GM19324 (cell line): ENCODE measurements around the gene DOCK4.
"Not testable (repeated sequence)": the region's sequence is repeated elsewhere in the genome, so short reads cannot be mapped to it uniquely, and the experiment has no call there.

Experiments used
- ATAC-seq: cut with Tn5 transposase; IDR thresholded peaks from one replicate; pipeline ENCODE4 v1.9.1; 2021; ENCODE audit warnings: mild to moderate bottlenecking, moderate library complexity; ENCODE audit not compliant: unreplicated experiment, low FRiP score

The DOCK4 gene

DNA sequence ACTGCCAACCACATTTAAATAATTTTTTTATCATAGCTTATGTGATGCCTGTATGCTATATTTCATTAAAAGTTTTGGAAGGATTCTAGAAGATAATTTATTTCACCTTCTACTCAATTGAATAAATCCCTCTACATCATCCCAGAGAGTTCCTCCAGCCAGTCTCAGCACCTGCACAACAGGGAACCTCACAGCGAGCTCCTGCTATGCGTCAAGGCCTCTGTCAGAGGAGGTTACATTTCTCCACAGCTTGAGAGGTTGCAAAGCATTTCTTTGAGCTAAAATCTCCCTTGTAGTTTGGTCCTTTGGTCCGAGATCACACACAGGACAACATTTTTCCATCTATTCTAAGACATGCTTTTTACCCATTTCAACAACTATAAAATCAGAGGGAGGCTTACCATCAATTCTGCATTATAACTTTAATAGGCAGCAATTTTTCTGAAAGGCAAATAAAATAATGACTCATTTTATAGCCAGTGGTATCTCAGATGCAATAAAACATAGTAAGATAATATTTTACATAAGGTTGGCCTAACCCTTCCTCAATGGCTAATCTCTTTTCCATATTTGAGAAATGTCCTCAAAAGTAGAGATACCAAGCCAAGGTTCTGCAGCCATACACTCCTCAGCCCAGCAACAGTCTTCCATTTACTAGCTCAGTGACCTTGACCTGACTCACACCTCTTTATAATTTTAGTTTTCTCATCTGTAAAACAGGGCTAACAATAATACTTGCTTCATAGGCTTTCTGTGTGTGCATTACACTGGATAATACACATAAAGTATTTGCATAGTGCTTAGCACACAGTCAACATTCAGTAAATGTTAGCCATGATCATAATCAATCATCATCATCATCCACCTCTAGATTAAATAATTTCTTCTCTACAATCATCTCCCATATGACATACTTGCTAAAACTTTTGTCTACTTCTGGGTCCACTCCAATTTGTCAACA, 68.8 kb downstream of the DOCK4 start:
- ATAC-seq: no peak

DNA sequence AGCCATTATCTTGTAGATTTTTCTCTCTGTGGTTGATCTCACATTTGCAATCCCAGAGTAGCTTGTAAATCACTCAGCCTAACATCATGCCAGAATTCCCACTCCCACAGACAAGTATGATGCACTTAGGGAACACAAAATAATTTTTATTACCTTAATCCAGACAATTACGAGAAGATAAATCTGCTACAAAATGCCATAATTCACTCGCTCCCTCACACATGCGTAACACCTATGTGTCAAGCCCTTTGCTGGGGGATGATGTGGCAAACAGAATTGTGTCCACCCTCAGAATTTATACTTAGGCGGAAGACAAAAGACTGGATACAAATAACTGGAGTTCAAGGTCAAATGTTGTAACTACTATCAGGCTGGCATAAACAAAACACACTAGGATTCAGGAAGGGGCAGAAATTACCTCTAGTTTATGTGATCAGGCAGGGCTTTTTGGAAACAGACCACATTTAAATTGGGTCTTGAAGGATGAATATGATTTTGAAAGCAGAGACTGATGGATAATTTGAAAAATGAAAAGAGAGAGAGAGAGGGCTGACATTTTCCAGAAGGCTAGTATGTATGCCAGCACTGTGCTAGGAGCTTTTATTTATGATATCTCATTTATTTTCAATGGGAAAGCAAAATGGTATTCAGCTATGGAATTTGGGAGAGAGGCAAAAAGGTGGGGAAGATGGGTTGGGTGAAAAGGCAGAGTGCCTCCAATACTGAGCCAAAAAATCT, 69.8 kb downstream of the DOCK4 start:
- ATAC-seq: no peak

DNA sequence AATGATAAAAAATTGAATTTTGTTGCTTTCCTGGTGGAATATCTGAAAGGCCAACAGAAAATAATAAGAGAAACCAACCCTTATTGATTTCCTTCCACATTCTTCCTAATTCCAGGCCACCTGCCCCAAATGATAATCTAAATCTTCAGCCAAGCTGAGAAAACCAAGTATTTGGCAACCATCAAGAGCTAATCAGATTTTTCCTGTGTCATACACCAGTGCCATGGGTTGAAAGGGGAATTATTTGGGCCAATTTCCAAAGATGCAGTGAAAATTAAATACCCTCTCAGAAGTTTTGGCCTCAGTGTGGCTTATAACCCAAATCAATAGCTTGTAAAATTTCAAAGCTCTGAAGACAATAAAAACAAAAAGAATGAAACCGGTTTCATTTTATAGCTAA, 70.4 kb downstream of the DOCK4 start:
- ATAC-seq: no peak

DNA sequence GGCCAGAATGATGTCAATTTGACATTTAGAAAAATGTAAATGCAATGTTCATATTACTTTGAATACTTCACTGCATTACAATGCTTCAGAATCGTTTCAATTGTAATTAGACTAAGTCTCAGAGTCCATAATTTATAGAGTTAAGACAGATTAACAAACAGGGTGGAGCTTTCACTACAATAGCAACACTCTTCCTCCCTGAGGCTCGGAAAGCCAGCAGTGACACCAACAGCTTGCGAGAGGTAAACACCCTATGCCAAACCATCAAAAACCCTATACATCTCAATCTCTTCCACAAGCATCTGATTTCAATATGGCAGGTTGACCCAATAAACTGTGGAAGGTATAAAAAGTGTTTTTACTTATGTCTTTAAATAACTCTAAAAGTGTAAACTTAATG, 72.2 kb downstream of the DOCK4 start:
- ATAC-seq: no peak

DNA sequence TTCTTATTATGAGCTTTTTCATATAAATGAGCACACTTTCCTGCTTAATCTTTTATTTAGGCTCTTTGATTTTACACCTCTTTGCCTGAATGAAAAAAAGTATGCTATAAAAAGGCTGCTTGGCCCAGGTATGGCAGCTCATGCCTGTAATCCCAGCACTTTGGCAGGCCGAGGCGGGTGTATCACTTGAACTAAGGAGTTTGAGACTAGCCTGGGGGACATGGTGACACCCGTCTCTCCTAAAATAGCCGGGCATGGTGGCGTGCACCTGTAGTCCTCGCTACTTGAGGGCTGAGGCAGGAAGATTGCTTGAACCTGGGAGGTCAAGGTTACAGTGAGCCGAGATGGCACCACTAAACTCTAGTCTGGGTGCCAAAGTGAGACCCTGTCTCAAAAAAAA, 72.9 kb downstream of the DOCK4 start:
- no peak for ATAC-seq

DNA sequence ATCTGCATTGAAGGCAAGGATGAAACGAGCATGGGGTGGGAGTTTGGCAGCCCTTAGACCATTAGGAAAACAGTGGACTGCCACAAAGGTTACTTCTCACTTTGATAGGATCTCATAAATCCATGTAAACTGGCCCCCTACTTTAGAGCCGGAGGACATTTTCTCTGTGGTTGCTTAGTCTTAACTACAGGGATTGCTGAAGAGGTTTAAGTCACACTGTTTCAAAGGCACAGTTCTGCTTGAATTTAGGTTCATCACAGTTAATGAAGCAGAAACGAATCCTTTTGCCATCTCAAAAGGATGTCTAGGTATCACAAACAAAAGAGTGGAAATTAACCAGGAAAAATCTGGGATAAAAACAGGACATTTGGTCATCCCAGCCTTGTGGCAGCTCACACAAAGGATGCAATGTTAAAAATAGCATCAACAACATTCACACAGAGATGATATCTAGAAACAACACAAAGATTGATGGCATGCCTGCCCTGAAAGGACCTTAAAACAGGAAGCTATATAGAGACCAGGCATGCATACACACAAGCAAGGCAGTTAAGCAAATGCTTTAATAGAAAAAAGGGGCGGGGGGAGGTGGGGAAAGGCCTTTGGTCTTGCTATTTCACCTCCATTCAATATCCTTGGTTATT, 74.0 kb downstream of the DOCK4 start:
- no peak for ATAC-seq

DNA sequence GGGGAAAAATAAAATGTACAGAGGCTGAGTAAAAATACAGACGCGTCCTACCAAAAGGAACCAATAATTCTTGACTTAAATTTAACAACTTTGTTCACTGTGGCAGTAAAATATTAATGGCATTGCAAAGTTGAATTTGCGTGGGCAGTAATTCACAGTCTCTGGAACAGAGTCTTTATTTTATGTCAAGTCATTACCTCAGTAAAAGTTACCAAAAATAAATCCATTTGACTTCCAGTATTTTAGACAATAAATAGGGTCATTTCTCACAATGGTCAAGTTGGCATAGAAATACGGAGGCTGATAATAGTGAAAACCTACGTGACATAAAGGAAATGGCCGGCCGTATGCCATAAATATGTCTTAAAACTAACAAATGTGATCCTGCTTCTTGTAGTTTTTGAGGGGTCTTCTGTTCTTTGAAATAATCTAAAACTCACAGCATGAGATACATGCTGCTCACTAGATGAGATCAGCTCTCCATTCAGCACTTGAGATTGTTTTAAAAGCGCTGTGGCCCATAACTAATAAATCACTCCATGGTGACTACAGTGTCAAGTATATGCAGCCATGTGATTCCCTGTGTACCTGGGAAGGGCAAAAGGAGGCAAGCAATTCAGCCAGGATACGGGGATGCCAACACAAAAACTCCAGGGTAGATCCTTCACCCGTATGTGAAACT, 75.3 kb downstream of the DOCK4 start:
- ATAC-seq: no peak

DNA sequence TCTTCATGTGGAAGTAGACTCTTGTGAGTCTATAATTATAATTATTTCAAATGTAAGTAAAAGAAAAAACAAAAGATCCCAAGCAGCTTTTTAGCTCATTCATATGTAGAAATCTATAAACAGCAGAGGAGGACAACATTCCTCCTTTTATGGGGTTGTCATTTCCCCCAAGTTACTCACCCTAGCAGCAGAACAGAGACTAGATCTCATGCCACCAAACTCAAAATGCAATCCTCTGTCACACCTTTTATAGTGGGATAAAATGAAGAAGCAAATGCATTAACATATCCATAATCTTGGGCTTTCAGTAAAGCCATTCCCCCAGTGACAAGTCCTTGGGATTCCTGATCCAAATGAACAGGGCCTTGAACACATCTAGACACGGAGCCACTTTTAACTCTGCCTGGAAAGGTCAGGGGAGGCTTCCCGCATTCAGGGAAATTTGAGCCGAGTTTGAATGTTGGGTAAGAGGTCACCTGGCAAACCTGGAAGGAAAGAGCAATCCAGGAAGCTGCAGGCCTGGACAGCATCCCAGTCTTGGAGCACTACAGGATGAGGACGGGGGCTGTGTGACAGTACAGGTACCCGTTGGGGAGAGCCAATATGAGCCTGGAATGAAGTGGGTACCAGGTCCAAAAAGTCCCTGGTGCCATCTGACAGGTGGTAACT, 76.4 kb downstream of the DOCK4 start:
- ATAC-seq: no peak

DNA sequence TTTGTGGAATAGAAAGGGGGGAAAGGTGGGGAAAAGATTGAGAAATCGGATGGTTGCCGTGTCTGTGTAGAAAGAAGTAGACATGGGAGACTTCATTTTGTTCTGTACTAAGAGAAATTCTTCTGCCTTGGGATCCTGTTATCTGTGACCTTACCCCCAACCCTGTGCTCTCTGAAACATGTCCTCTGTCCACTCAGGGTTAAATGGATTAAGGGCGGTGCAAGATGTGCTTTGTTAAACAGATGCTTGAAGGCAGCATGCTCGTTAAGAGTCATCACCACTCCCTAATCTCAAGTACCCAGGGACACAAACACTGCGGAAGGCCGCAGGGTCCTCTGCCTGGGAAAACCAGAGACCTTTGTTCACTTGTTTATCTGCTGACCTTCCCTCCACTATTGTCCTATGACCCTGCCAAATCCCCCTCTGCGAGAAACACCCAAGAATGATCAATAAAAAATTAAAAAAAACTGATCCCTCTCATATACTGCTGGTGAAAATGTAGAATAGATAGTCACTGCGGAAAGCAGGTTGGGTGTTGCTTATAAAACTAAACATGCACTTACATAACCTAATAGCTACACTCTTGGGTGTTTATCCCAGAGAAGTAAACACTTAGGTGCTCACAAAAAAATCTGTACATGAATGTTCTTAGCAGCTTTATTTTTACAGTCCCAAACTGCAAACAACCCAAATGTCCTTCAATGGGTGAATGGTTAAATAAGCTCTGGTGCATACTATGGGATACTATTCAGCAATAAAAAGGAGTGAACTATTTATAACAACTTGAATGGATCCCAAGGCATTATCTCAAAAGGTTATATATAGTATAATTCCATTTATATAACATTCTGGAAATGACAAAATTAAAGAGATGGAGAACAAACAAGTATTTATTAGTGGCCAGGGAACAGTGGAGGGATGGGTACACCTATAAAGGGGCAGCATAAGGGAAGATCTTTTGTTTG, 77.5 kb downstream of the DOCK4 start:
- ATAC-seq: not testable (repeated sequence)

DNA sequence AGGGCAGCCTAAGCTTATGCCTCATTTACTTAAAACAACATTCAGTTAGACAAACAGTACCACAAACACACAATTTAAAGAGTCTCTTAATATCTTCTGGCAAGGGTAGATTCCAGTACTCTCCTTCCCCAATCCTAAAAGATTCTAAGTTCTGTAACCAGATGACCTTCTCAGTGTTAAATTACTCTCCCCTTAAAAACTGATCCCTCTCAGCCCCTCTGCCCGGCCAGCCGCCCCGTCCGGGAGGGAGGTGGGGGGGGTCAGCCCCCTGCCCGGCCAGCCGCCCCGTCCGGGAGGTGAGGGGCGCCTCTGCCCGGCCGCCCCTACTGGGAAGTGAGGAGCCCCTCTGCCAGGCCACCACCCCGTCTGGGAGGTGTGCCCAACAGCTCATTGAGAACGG, 78.2 kb downstream of the DOCK4 start:
- ATAC-seq: not testable (repeated sequence)

DNA sequence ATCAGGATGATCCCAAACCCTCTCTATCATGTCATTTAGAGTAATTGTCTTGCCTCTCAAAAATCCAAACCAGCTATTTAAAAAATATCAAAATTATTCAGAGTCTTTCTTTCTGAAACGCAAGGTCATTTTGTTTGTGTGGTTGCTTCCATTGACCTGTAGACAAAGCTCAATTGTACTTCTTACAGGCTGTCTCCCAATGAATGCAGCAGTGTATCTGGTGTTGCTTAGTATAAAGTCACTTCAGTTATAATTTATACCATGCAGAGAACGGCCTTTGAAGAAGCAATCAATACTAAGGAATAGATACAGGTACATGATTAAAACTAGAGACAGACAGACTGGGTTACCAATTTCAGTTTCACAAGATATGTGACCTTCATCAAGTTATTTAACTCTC, 80.9 kb downstream of the DOCK4 start:
- ATAC-seq: no peak

DNA sequence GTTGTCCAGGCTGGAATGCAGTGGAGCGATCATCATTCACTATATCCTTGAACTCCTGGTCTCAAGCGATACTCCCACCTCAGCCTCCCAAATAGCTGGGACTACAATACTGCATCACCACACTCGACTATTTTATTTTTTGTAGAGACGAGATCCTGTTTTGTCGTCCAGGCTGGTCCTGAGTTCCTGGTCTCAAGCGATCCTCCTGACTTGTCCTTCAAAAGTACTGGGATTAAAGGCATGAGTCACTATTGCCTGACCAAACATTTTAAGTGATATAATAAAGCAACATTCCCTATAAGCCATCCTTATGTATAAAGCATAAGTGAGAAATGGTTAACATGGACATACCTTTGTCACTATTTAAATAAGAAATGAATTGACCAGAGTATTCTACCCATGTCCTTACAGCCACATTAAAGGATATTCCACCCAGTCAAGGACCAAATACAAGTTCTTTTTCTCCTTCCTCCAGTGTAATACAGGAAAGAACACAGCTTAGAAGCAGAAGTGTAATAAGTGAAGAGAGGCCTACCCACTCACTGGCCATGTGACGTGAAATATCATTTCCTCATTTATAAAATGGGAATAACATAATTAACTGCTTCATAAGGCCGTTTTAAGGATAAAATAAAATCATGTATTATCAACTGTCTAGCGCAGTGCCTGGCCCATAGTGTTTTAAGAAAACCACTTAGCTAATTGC, 82.0 kb downstream of the DOCK4 start:
- ATAC-seq: no peak

DNA sequence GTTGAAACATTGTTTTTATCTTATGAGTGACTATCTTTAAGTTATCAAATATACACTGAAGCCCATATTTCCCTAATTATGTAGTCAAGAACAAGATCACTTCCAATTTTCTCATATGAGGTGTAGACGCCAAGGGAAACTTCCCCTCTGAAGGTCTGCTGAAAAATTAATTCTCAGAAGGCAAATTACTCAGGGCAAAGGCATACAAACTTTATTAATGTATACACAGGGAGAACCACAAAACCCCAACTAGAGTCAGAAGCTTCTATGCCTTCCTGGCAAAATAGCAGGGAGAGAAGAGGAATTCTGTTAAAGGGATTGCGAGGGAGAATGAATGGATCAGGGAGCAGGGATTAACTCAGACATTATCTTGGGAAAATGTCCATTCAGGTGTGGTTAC, 83.4 kb downstream of the DOCK4 start:
- no peak for ATAC-seq

DNA sequence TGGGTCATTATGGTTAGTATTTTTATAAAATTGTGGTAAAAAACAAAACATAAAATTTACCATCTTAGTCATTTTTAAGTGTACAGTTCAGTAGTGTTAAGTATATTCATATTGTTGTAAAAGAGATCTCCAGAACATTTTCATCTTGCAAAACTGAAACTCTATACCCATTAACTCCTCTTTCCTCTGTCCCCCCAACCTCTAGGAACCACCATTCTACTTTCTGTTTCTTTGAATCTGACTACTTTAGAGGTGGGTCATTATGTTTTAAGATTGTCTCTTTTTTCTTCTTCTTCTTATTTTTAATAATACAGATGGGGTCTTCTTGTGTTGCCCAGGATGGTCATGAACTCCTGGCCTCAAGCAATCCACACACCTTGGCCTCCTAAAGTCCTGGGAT, 84.1 kb downstream of the DOCK4 start:
- no peak for ATAC-seq

DNA sequence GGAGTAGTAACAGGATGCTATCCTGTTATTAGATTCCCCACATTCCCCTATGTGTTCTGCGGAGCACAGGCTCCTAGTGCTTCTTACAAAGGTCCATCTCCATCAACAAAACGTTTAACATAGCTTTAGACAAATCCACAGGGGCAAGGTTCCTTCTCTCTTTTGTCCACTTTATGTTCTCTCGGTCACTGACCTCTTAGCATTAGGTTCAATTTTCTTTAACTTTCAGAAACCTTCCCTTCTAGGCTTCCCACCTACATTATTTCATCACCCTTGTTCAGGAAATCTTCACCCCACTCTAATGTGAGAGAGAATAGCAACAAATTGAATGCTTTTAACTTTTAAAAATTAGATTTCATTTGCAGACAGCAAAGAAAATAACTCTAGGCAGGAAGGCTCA, 84.9 kb downstream of the DOCK4 start:
- ATAC-seq: no peak

DNA sequence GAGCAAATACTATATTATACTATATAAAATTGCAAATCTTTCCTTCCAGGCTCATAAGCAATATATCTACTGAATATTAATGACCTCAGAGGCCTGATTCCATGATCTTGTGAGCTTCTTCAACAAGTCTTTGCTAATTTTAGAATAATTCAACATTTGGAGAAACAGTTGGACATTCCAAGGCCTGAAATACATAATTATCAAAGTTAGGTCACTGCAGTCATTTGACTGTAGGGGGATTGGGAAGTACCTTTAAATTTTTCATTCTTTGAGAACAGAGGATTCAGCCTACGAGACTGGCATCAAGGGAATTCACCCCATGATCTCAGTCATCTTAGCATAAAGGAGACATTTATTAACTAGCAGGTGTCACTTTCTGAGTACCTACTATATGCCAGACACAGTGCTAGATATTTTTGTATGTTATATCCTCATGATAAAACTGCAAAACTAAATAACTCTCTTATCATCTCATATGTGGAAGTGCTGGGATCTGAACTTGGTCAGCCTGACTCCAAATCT, 85.4 kb downstream of the DOCK4 start:
- no peak for ATAC-seq

DNA sequence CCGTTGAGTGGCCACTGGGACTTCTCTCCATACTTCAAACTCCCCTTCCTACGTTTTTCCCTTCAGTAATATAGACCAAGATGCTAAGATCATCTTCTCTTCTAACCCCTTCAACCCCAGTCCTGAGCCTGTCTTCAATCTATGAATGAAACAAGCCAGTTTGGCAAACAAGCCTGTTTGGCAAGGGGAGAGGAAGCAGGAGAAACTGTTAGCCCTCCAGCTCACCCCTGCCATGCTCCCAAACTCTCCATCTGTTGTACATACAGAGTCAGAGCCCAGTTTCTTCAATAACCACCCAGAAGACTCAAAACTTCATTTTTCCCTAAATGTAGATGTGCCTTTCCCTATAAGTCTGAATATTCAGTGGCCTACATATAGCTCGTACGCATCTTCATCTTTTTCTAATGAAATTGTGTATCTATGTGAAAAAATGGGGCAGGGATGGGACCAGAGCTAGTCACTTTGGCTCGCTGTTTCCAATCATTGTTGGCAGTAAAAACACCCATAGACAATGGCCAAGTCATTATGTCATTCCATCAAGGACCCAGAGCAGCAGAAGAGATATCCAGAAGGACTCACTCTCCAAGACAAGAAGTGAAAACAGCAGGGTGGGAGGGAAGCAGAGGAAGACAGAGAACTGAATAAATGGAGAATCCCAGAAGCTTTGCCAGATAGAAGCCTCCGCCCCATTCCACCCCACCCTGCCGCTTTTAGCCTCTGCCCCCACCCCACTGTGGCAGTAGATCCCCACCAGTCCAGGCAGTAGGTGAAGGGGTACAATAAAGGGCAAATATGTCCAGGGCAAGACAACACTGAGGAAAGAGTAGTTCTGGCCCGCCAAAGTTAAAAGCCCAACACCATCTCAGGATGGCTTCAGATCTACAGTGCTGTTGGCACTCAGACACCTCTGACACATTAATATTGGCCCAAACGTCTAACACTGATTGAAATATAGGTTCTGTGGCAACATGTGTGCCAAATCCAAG, 87.3 kb downstream of the DOCK4 start:
- ATAC-seq: no peak
